Measurements from ENCODE around the gene PTPRT. TPM values are rescaled to one million over a fixed set of nuclear protein-coding genes. Genes with fewer than 3 reads are reported as not detected.

PTPRT gene
- total and polyA plus RNA-seq, 2 of the 13 experiments (the other 11 are each of a cell fraction or from before 2014, with no cell fraction given): under 0.01 to 0.09 TPM

- intact Hi-C loops (cut with micrococcal nuclease; ENCODE audit: unreplicated experiment) (no loop called here), in situ Hi-C loops (cut with HindIII; ENCODE audit: extremely low pct_ligation_motif_present, low pct_unique_long_range_greater_than_20kb) (no loop called here)
- Histone ChIP-seq H3K4me3 (replicated peaks in 1 of 3; ENCODE audit: insufficient read depth in 1 of 3, low read depth in 2 of 3, low read length in 3 of 3) (no peak overlapping the region), H2AFZ (ENCODE audit: low read length) (no peak overlapping the region), H3K4me1 (ENCODE audit: insufficient read depth, low read length) (no peaks in the 10 kb centered on the region), H3K27ac (ENCODE audit: extremely low read length, insufficient read depth, low read length) (no peak overlapping the region), H3K79me2 (ENCODE audit: insufficient read depth, low read length) (no peaks in the 10 kb centered on the region), H3K27me3 (ENCODE audit: control insufficient read depth in 1 of 2, insufficient read depth in 2 of 2, low read length in 2 of 2) (no peaks in the 10 kb centered on the region), H4K20me1 (ENCODE audit: insufficient read depth, low read length) (no peaks in the 10 kb centered on the region), H3K36me3 (replicated peaks in 1 of 2; ENCODE audit: control insufficient read depth in 1 of 2, insufficient read depth in 2 of 2, low read length in 2 of 2) (no peaks in the 10 kb centered on the region), H3K9ac (ENCODE audit: insufficient read depth, low read depth, low read length) (no peak overlapping the region), H3K9me3 (ENCODE audit: low read length) (peaks cover 58% of the 10 kb centered on the region), H3K4me2 (ENCODE audit: low read depth, low read length) (no peak overlapping the region)
- DNase-seq (ENCODE audit: low spot score) (no peak), ATAC-seq (no peak), FAIRE-seq (no peak)
- CTCF ChIA-PET (ENCODE audit: low intra/inter-chr PET ratio, low total read pairs): no interaction called here
- 22% methylated on average over 5 of the region's 5 CpGs for WGBS (ENCODE audit: low lambda C conversion rate)
- POLR2A ChIA-PET: no interaction called here
- no TSS peak for BruUV-seq (replicated peaks)
- TF ChIP-seq KDM1A (CRISPR knock-in tag; IDR thresholded peaks at IDR 0.05): no peak
- no peak for TF ChIP-seq NFAT5 (CRISPR knock-in tag; IDR thresholded peaks at IDR 0.05)
- no peak for TF ChIP-seq JARID2 (CRISPR knock-in tag; IDR thresholded peaks at IDR 0.05; ENCODE audit: insufficient replicate concordance)
- no peak for TF ChIP-seq SP1 (IDR thresholded peaks at IDR 0.05)
- no peak for TF ChIP-seq SP1 (CRISPR knock-in tag; IDR thresholded peaks at IDR 0.05)
- no peak for TF ChIP-seq ZNF101 (CRISPR knock-in tag; IDR thresholded peaks at IDR 0.05; ENCODE audit: borderline replicate concordance, low read depth)
- TF ChIP-seq NR2F6 (IDR thresholded peaks at IDR 0.05): no peak
- no peak for TF ChIP-seq NR2F6 (CRISPR knock-in tag; IDR thresholded peaks at IDR 0.05)
- TF ChIP-seq JUN (CRISPR knock-in tag; IDR thresholded peaks at IDR 0.05): no peak
Observed at GRCh38 chr20:42742926-42743325, 446.8 kb downstream of the PTPRT start.
